ENCODE results near the gene SNRPE.

- TF ChIP-seq CTCF (conservative IDR thresholded peaks at IDR 0.05 in 1 of 2, IDR thresholded peaks at IDR 0.05 in 1 of 2; ENCODE audit: extremely low read depth in 1 of 2, insufficient read depth in 1 of 2, low read depth in 1 of 2, low read length in 2 of 2) (no peak), EZH2 (IDR thresholded peaks at IDR 0.05; ENCODE audit: borderline replicate concordance, low read length) (no peak)
Observed at GRCh38 chr1:203843435-203843834, 18.0 kb upstream of the SNRPE start.

Data from mammary epithelial cell (primary cell).